Adrenal gland (tissue), 5 donors: Measurements from ENCODE around the gene STAT4.

Experiments
- POLR2A ChIP-seq, 2 donors: fragments of 450-650 bp; IDR thresholded peaks; one replicate each; pipeline ENCODE4 v1.6.1; 2017; ENCODE audit warnings: antibody characterized with exemption in 2 of 2, mild to moderate bottlenecking in 2 of 2, moderate library complexity in 1 of 2
- TF ChIP-seq, protein P1 (sequence below), 6 experiments: fragments of 450-650 bp in 4 of 6; fragments of 200-600 bp in 2 of 6; sonication (generic) in 1 of 6; IDR thresholded peaks; 1 replicate in 5 of 6; 2 replicates in 1 of 6; pipeline versions ENCODE4 v1.5.1 to v1.8.0; 2016 to 2021; ENCODE audit warnings: antibody characterized with exemption in 6 of 6, mild to moderate bottlenecking in 2 of 6, moderate library complexity in 1 of 6
- donor health status: DM: no; HTN: no; CAD: no.

DNA sequence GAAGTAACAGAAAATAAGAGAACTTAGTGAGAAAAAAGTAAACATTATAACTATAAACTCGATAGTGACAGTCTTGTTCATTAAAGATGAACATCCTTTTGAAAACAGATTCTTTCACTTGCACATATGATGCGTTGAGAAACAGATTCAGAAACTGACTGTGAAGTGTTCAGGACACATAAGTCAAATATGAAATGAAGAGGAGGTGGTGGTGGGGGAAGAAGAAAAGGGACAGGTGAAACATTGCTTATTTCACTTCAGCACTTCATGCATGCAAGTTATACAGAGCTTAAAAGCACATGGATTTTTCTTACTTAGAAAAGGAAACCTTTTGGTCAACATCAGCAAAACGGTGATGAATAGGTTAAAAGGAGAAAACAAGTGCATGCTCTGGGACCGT is 42.5 kb downstream of the STAT4 start:
- TF ChIP-seq, protein P1, sequence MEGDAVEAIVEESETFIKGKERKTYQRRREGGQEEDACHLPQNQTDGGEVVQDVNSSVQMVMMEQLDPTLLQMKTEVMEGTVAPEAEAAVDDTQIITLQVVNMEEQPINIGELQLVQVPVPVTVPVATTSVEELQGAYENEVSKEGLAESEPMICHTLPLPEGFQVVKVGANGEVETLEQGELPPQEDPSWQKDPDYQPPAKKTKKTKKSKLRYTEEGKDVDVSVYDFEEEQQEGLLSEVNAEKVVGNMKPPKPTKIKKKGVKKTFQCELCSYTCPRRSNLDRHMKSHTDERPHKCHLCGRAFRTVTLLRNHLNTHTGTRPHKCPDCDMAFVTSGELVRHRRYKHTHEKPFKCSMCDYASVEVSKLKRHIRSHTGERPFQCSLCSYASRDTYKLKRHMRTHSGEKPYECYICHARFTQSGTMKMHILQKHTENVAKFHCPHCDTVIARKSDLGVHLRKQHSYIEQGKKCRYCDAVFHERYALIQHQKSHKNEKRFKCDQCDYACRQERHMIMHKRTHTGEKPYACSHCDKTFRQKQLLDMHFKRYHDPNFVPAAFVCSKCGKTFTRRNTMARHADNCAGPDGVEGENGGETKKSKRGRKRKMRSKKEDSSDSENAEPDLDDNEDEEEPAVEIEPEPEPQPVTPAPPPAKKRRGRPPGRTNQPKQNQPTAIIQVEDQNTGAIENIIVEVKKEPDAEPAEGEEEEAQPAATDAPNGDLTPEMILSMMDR (IDR thresholded peaks at IDR 0.05) = no peak
- TF ChIP-seq POLR2A (IDR thresholded peaks at IDR 0.05) = no peak
